Activated CD4-positive, alpha-beta T cell treated with anti-CD3 and anti-CD28 coated beads, Interleukin-2, amount 50 U/mL, for 1 hour (primary cell): ENCODE measurements around the gene OR6J1.
"Not testable (repeated sequence)": the region's sequence is repeated elsewhere in the genome, so short reads cannot be mapped to it uniquely, and the experiment has no call there.

ENCODE experiments used
- DNase-seq: peaks from one replicate; pipeline ENCODE4 v3.0.0-alpha.2; 2020

OR6J1 gene

GRCh38 chr14:22601456-22601855 is 42.7 kb downstream of the OR6J1 start:
- DNase-seq: no peak

GRCh38 chr14:22600027-22600426 is 44.1 kb downstream of the OR6J1 start:
- DNase-seq: no peak

- DNase-seq: no peak
Measured at GRCh38 chr14:22599349-22599748, 44.8 kb downstream of the OR6J1 start.

GRCh38 chr14:22598896-22599244 is 45.3 kb downstream of the OR6J1 start:
- no peak for DNase-seq

GRCh38 chr14:22598099-22598895 is 45.9 kb downstream of the OR6J1 start, which contains the start of gene ABHD4:
TSS of gene ABHD4 (plus strand) at chr14:22598300. CDS start at chr14:22598307, 7 bp downstream.
- DNase-seq: peak; percentile 43

- DNase-seq: no peak
Measured at GRCh38 chr14:22597771-22598098, 46.4 kb downstream of the OR6J1 start.

- DNase-seq: no peak
Measured at GRCh38 chr14:22597265-22597664, 46.9 kb downstream of the OR6J1 start.

- DNase-seq: no peak
Measured at GRCh38 chr14:22596354-22596879, 47.7 kb downstream of the OR6J1 start.

GRCh38 chr14:22594156-22594716 is 49.9 kb downstream of the OR6J1 start:
- no peak for DNase-seq

- DNase-seq: no peak
Measured at GRCh38 chr14:22593601-22594000, 50.6 kb downstream of the OR6J1 start.

GRCh38 chr14:22593189-22593588 is 51.0 kb downstream of the OR6J1 start:
- DNase-seq: no peak

GRCh38 chr14:22589096-22589839 is 54.9 kb downstream of the OR6J1 start, which contains the start of gene DAD1:
TSS of gene DAD1 (minus strand) at chr14:22589224. CDS start at chr14:22589157, 67 bp downstream.
- DNase-seq: peak; percentile 99

- DNase-seq: no peak
Measured at GRCh38 chr14:22588526-22589095, 55.5 kb downstream of the OR6J1 start.

- not testable (repeated sequence) for DNase-seq
Measured at GRCh38 chr14:22587677-22588422, 56.3 kb downstream of the OR6J1 start.

GRCh38 chr14:22587247-22587646 is 56.9 kb downstream of the OR6J1 start:
- no peak for DNase-seq

GRCh38 chr14:22583994-22584393 is 60.2 kb downstream of the OR6J1 start:
- no peak for DNase-seq
